Activated CD8-positive, alpha-beta memory T cell treated with anti-CD3 and anti-CD28 coated beads for 1 hour (primary cell): ENCODE measurements around the gene TEAD2.
"Not testable (repeated sequence)": the region's sequence is repeated elsewhere in the genome, so short reads cannot be mapped to it uniquely, and the experiment has no call there.

ENCODE experiments used
- DNase-seq, 2 donors: peaks; one replicate each; pipeline ENCODE4 v3.0.0-alpha.2; 2020; ENCODE audit warnings: low read depth in 1 of 2; ENCODE audit errors: extremely low read depth in 1 of 2

The TEAD2 gene

GRCh38 chr19:49333811-49334288 lies 28.4 kb downstream of the TEAD2 start:
- DNase-seq: peak; percentile 13 to 51

- no peak for DNase-seq
These were observed 28.8 kb downstream of the TEAD2 start for GRCh38 chr19:49333418-49333805.

GRCh38 chr19:49332691-49333417 lies 29.4 kb downstream of the TEAD2 start:
- not testable (repeated sequence) for DNase-seq

GRCh38 chr19:49331616-49332055 lies 30.6 kb downstream of the TEAD2 start:
- DNase-seq: peak in 1 of 2 donors; percentile 25

- DNase-seq: not testable (repeated sequence)
These were observed 31.0 kb downstream of the TEAD2 start for GRCh38 chr19:49331187-49331586.

- DNase-seq: no peak
These were observed 33.5 kb downstream of the TEAD2 start for GRCh38 chr19:49328741-49329140.

- peak in 1 of 2 donors; percentile 32 for DNase-seq
These were observed 34.2 kb downstream of the TEAD2 start for GRCh38 chr19:49327878-49328544.

- no peak for DNase-seq
These were observed 36.0 kb downstream of the TEAD2 start for GRCh38 chr19:49326165-49326704.

GRCh38 chr19:49325756-49326155 lies 36.5 kb downstream of the TEAD2 start:
- DNase-seq: not testable (repeated sequence)

GRCh38 chr19:49324801-49325576 lies 37.2 kb downstream of the TEAD2 start, which contains the start of gene SLC6A16:
Gene SLC6A16, minus strand, starts transcription at chr19:49325191. Its CDS starts 13,844 bp downstream, at chr19:49311347.
- DNase-seq: no peak

GRCh38 chr19:49318296-49318695 lies 43.9 kb downstream of the TEAD2 start:
- no peak for DNase-seq

- DNase-seq: no peak
These were observed 45.9 kb downstream of the TEAD2 start for GRCh38 chr19:49316284-49316683.

- DNase-seq: no peak
These were observed 47.1 kb downstream of the TEAD2 start for GRCh38 chr19:49315111-49315510.

- no peak for DNase-seq
These were observed 53.1 kb downstream of the TEAD2 start for GRCh38 chr19:49309087-49309486.

GRCh38 chr19:49306734-49307133 lies 55.5 kb downstream of the TEAD2 start:
- DNase-seq: not testable (repeated sequence)

- no peak for DNase-seq
These were observed 60.4 kb downstream of the TEAD2 start for GRCh38 chr19:49301866-49302252.

GRCh38 chr19:49301165-49301865 lies 60.9 kb downstream of the TEAD2 start:
- peak; percentile 44 to 73 for DNase-seq

- DNase-seq: not testable (repeated sequence)
These were observed 63.6 kb downstream of the TEAD2 start for GRCh38 chr19:49298653-49299052.

GRCh38 chr19:49297403-49297802 lies 64.8 kb downstream of the TEAD2 start:
- no peak for DNase-seq

GRCh38 chr19:49295208-49295880 lies 66.9 kb downstream of the TEAD2 start:
- no peak for DNase-seq
